T-helper 2 cell (primary cell): ENCODE data around the gene SOX15.
"Not testable (repeated sequence)": the region's sequence is repeated elsewhere in the genome, so short reads cannot be mapped to it uniquely, and the experiment has no call there.

Experiments used
- DNase-seq, 5 experiments: peaks; one replicate each; pipeline versions ENCODE4 v3.0.0 to v3.0.0-alpha.2; 2012 to 2022
- total RNA-seq, 2 donors: gene quantifications; one replicate each; lab custom pipeline; 2026; lab: John Stamatoyannopoulos, UW

SOX15 gene
- total RNA-seq, result 0 to 0.13 reads per million in 2 donors

GRCh38 chr17:7589891-7590691 lies at the start of gene SOX15:
Gene SOX15, minus strand, starts transcription at chr17:7590094. Its CDS starts 418 bp downstream, at chr17:7589676.
- DNase-seq, result no peak

- no peak for DNase-seq
These were observed 46.3 kb upstream of the SOX15 start for GRCh38 chr17:7636163-7636562.

- DNase-seq, result no peak
These were observed 44.5 kb upstream of the SOX15 start for GRCh38 chr17:7634384-7634783.

GRCh38 chr17:7633093-7633492 lies 43.2 kb upstream of the SOX15 start:
- DNase-seq, result no peak

- peak in 1 of 5 experiments; percentile 58 for DNase-seq
These were observed 42.6 kb upstream of the SOX15 start for GRCh38 chr17:7632492-7632894.

GRCh38 chr17:7631398-7632380 lies 41.8 kb upstream of the SOX15 start:
- DNase-seq, result no peak

- no peak for DNase-seq
These were observed 40.2 kb upstream of the SOX15 start, which contains the start of gene SHBG for GRCh38 chr17:7629939-7630571. Gene SHBG, plus strand, starts transcription at chr17:7630135. Its CDS starts 38 bp downstream, at chr17:7630173.

- DNase-seq, result peak; percentile 60 to 93 (median 76)
These were observed 37.6 kb upstream of the SOX15 start, which contains the start of gene SAT2 for GRCh38 chr17:7627250-7628121. Gene SAT2, minus strand, starts transcription at chr17:7627821. Its CDS starts 186 bp downstream, at chr17:7627635.

GRCh38 chr17:7626956-7627249 lies 37.0 kb upstream of the SOX15 start:
- DNase-seq, result no peak

GRCh38 chr17:7626307-7626706 lies 36.4 kb upstream of the SOX15 start:
- DNase-seq, result no peak

GRCh38 chr17:7625749-7626148 lies 35.9 kb upstream of the SOX15 start:
- not testable (repeated sequence) for DNase-seq

GRCh38 chr17:7623661-7624060 lies 33.8 kb upstream of the SOX15 start:
- DNase-seq, result no peak

- no peak for DNase-seq
These were observed 30.9 kb upstream of the SOX15 start for GRCh38 chr17:7620835-7621234.

GRCh38 chr17:7618608-7619007 lies 28.7 kb upstream of the SOX15 start:
- DNase-seq, result no peak

GRCh38 chr17:7615265-7615747 lies 25.4 kb upstream of the SOX15 start:
- no peak for DNase-seq

GRCh38 chr17:7614425-7615264 lies 24.8 kb upstream of the SOX15 start, which contains the start of gene FXR2:
Gene FXR2, minus strand, starts transcription at chr17:7614897. Its CDS starts 365 bp downstream, at chr17:7614532.
- peak; percentile 94 to 99 (median 98) for DNase-seq

- no peak for DNase-seq
These were observed 24.0 kb upstream of the SOX15 start for GRCh38 chr17:7613769-7614424.

- DNase-seq, result no peak
These were observed 22.4 kb upstream of the SOX15 start for GRCh38 chr17:7612294-7612640.

- no peak for DNase-seq
These were observed 21.9 kb upstream of the SOX15 start for GRCh38 chr17:7611635-7612293.

- no peak for DNase-seq
These were observed 20.7 kb upstream of the SOX15 start for GRCh38 chr17:7610641-7611040.
